NCI-H2196 (cell line): Measurements from ENCODE around the gene LBP.
"Not testable (repeated sequence)": the region's sequence is repeated elsewhere in the genome, so short reads cannot be mapped to it uniquely, and the experiment has no call there.

Experiments
- DNase-seq: peaks from one replicate; lab custom pipeline; 2025; ENCODE audit not compliant: unreplicated experiment; lab: John Stamatoyannopoulos, UW

The LBP gene

GRCh38 chr20:38346247-38346651, at the start of gene LBP:
LBP (plus strand) TSS chr20:38346482; CDS start chr20:38346517, 35 bp downstream.
- DNase-seq, result no peak

DNA sequence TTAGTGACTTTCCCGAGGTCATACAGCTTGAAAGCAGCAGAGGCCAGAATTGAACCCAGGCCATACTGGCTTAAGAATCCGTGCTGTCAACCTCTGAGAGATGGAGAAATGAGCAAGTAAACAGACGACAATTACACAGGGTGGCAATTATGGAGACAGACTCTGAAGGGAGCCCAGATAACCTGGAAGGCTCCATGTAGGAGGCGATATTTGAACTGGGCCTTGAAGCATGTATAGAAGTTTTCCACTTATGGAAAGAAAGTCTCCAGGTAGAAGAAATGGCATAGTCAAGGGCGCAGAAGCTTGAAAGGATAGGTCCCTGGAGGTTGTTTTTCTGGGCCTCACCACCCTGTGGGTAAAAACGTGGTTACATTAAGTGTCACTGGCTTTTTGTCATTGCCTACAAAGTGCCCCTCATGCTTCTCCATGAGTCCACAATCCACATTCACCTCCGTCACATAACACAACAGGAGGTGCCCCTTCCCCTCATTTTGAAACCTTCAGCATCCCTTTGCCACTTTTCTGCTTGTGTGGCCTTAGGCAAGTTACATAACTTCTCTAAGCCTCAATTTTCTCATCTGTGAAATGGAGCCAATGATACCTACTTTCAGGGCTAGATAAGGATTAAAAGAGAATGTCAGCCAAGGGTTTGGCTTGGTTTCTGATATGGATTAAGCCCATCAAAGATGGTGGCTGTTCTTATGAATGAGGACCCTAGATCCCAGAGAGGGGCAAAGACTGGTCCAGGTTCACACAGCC, 48.2 kb upstream of the LBP start:
- no peak for DNase-seq

DNA sequence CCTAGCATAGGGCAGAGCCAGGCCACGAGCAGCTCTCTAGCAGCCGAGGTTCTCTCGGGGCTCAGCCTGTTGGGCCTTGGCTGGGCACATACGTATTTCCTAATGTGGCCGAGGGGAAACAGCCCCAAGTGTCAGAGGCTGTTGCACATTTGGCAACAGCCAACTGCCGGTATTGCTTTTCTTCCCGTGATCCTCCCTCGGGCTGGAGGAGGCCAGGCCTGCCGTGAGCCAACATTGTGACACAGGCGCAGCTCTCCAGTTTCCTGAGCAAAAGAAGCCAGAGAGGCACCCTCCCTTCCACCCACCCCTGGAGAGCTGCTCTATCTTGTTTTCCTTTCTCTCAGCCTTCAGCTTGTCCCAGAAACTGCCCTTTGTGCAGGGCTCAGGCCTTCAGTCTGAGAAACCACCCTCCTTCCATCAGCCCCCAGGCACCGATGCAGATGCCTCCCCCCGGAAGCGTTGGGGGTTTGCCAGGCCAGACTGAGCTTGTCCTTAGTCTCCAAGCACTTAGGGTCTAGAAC, 47.5 kb upstream of the LBP start:
- no peak for DNase-seq

GRCh38 chr20:38299963-38300362, 46.3 kb upstream of the LBP start:
- DNase-seq, result peak; percentile 24

DNA sequence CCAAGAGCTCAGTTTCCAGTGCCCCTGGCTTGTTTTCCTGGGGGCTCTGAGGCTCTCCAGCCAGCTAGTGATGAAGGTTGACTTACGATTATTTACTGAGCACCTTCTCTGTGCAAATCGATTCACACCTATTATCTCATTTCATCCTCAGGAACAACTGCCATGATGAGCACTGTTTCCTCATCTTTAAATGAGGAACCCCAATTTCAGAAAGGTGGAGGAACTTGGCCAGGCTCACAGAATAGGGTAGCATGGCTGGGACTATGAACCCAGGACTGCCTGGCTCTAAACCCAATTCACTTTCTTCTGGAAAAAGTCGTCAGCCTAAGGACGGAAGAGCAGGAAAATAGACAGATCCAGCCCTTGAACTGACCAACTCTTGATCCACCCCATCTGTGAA, 45.8 kb upstream of the LBP start:
- DNase-seq, result no peak

DNA sequence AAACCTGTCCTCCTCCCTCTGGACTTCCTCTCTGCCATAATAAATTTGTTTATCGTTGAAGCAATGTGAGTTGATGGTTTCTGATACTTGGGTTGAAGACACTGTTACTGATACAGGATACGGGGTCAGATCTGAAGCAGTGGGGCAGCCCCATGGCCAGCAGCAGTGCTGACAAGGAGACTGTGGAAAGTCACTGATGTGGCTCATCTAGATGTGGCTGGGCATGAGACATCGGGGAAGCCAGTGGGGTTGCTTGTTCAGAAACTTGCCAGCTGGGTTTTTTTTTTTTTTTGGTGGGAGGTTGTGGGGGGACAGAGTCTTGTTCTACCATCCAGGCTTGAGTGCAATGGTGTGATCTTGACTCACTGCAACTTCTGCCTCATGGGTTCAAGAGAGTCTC, 45.0 kb upstream of the LBP start:
- no peak for DNase-seq

GRCh38 chr20:38302786-38303185, 43.5 kb upstream of the LBP start:
- DNase-seq, result no peak

- no peak for DNase-seq
Observed at GRCh38 chr20:38303908-38304379, 42.3 kb upstream of the LBP start, which contains the start of gene BPI. BPI (plus strand) TSS chr20:38304156; CDS start chr20:38304224, 68 bp downstream.

- peak; percentile 31 for DNase-seq
Observed at GRCh38 chr20:38304845-38305447, 41.3 kb upstream of the LBP start.

GRCh38 chr20:38305541-38305940, 40.7 kb upstream of the LBP start:
- no peak for DNase-seq

- DNase-seq, result no peak
Observed at GRCh38 chr20:38306379-38306778, 39.9 kb upstream of the LBP start.

- no peak for DNase-seq
Observed at GRCh38 chr20:38307371-38308046, 38.8 kb upstream of the LBP start.

GRCh38 chr20:38308047-38308438, 38.2 kb upstream of the LBP start:
- no peak for DNase-seq

DNA sequence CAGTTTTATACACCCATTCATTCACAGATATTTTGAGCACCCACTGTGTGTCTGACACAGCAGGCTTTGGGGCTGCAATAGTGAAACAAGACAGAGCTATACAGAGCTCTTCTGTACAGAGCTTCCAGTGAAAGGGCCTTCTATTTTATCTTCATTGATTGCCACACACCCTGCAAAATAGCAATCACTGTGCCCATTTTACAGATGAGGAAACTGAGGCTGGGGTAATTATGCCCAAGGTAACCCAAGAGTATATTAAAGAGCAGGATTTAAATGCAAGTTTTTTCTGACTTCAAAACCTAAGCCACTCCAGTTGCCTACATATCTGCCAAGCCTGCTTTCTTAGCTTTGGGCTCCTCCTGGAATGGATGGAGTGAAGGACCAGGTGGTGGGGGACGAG, 37.8 kb upstream of the LBP start:
- DNase-seq, result no peak

DNA sequence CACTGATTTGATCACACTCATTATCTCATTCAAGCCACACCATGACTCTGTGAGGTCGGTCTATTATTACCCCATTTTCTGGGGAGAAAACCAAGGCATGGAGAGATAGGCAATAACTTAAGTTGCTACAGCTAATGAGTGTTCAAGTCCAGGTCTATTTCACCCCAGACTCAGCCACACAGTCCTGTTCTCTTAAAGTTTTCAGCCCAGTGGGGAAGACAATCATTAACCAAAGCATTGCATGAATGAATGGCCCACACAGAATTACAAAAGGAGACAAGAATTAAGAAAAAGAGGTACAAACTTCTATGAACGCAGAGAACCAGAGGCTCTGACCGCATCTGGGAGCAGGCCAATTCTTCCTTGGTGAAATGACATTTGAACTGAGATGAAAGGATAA, 35.2 kb upstream of the LBP start:
- DNase-seq, result no peak

DNA sequence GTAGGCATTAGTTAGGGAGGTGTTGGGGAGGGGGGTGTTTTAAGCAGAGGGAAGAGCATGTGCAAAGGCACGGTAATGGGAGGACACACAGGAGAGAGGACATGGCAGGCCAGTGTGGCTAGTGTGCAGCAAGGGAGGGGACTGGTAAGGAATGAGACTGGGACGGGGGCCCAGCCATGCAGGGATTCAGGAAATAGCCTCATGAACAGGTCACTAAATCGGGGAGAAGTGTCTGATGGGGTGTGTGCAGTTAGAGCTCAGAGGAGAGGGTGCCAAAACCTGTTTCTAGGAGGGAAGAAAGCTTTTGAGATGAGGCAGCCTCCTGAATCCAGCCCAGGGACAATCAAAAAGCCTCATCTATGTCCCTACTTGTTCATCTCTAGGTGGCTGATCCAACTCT, 34.8 kb upstream of the LBP start:
- DNase-seq, result no peak

GRCh38 chr20:38313676-38314075, 32.6 kb upstream of the LBP start:
- no peak for DNase-seq

DNA sequence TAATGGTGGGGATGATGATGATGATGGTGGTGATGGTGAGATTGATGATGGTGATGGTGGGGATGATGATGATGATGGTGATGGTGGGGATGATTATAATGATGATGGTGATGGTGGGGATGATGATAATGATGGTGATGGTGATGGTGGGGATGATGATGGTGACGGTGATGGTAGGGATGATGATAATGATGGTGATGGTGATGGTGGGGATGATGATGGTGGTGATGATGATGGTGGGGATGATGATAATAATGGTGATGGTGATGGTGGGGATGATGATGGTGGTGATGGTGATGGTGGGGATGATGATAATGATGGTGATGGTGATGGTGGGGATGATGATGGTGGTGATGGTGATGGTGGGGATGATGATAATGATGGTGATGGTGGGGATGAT, 31.9 kb upstream of the LBP start:
- not testable (repeated sequence) for DNase-seq

GRCh38 chr20:38315290-38315966, 30.9 kb upstream of the LBP start:
- no peak for DNase-seq

GRCh38 chr20:38316341-38316740, 29.9 kb upstream of the LBP start:
- no peak for DNase-seq

DNA sequence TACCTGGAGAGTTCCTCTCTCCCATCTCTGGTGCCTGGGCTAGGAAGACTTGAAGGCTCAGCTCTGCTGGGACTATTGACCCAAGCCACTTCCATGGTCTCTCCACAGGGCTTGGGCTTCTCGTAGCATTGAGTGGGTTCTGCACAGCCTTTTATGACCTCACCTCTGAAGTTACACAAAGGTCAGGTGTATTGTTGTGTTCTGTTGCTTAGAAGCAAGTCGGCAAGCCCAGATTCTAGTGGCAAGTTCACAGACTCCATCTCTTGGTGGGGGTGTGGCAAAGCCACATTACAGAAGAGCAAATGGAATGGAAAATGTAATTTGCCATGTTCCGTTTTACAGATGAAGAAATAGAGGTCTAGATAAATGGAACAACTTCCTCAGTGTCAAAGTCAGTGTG, 28.9 kb upstream of the LBP start:
- no peak for DNase-seq
